Activated CD8-positive, alpha-beta memory T cell treated with anti-CD3 and anti-CD28 coated beads, Interleukin-2, amount 50 U/mL, for 1 hour (primary cell): ENCODE results near the gene TRO.

Source experiments
- DNase-seq: peaks from one replicate; pipeline ENCODE4 v3.0.0-alpha.2; 2020; ENCODE audit errors: extremely low read depth

Gene TRO

DNA sequence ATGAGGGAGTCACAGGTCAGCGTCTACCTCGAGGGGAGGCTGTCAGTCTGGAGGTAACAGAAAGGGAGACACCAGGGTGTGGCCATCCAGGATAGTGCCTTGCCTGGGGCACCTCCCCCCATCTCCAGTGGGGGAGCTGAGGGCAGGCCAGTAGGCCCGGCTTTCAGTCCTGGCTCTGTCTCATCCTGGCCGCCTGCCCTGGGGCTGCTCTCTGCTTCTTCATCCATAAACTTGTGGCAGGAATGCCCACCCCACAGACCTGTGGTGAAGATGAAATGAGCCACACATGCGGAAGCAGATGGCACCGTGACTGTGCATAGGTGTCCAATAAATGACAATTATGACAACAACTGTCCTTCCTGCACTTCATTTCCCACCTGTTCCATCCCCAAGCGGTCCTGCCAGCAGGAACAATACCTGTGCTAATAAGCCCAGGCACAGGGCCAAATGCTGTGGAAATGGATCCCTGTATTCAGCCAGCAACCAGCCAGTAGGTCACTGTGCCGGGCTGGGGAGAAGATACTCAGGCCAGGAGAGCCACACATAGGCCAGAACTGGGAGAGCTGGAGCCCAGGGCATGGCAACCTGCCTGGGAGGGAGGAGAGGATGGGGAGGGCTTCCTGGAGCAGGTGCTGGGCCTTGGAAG is 30.2 kb downstream of the TRO start:
- DNase-seq, result no peak

DNA sequence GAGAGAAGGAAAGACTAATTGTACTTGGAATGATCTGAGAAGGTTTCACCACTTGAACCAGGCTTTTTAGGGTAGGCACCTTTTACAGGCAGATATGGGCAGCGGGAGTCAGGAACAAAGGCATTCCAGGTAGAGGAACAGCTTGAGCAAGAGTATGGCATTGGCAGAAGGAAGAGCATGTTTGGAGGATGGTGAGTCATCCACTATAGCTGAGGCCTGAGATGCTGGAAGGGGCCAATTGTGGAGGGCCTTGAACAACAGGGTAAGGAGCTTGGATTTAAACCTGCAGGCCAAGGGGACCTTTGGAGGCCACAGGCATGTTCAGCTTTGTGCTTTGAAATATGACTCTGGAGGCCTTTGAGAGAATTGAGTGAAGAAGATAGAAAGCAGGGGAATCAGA is 41.1 kb downstream of the TRO start:
- DNase-seq, result no peak

DNA sequence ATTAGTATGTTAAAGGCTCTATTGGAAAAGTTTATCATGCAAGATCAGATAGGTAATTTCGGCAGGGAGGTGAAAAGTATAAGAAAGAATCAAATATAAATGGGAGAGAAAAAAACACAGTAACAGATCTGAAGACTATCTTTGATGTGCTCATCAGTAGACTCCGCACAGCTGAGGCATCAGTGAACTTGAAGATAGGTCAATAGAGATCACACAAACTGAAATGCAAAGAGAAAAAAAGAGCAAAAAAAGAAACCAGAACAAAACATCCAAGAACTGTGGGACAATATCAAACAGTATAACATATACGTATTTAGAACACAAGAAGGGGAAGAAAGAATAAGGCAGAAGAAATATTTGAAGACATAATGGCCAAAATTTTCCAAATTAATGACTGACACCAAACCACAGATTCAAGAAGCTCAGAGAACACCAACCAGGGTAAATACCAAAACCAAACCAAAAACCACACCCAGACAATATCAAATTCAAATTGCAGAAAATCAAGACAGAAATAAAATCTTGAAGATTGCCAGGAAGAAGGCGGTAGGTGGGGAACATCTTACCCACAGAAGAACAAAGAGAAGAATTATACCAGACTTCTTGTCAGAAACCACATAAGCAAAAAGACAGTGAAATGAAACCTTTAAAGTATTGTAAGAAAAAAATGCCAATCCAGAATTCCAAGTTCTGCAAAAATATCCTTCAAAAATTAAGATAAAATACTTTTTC is 44.3 kb downstream of the TRO start:
- DNase-seq, result no peak

DNA sequence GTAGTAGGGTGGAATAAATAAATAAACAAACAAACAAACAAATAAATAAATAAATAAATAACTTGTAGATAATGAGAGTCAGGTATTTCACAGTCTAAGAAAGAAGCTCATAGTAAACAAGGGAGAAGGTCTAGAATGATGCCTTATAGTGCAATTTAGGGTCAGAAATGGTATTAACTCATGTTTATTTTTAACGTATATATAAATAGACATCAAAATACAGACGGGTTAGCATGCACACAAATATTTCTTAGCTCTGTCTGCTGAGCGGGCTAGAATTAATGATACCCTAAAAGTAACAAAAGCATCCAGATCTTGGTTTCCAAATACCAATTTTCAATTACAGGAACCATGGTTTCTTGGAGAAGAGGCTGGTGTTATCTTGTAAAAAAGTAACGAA is 56.8 kb downstream of the TRO start:
- DNase-seq, result no peak

DNA sequence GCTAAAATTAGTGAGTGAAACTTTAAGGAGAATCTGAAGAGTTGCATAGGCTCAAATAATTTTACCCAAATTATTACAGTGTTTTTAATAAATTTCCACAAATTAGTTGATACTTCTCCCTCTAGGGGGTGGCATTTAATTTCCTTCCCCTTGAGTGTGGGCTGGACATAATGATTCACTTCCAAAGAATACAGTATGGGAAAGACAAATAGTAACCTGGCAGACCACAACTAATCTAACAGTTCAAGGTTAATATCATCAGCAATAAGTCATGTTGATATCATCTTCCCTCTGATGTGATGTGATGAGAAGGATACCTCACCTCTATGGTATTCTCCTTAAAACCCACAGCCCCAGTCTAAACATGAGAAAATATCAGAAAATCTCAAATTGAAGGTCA is 57.8 kb downstream of the TRO start:
- DNase-seq, result no peak

DNA sequence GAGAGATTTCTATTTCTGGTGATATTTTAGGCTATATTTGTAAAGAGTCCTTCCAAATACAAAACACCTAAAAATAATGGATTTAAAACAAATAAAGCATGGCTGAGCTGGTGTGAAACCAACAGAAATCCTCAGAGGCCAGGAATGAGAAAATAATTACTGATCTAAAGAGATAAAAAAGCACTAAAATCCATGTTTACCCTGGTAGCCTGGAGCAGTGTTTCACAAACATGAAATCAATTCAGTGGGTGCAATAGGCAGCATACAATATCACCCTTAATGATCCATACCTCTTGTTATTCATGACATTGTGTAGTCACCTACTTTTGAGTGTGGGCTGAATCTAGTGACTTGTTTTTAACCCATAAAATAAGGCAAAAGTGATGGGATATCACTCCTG is 58.8 kb downstream of the TRO start:
- DNase-seq, result no peak

DNA sequence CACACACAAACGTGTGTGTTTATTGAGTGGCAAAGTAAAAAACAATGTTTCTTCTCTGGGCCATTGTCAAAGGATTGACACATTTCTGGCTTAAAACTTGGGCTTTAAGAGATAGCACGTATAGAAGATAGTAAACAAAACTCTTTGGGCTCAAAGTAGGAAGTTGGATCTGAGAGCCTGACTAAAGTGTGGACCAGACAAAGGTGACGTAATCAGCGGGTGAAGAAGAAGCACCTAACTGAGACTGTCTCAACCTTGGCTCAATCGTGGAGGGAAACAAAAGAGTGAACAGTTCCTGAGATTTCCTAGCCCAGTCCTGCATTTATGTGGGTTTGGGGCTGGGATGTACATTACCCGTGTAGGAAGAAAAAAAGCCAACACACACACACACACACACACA is 59.7 kb downstream of the TRO start:
- no peak for DNase-seq
